ENCODE results near the gene RFX7.

Gene RFX7

GRCh38 chr15:56064152-56064551 is 179.5 kb downstream of the RFX7 start:
- Histone ChIP-seq H3K9me2 (replicated peaks; ENCODE audit: low read depth, low read length) (no peaks in the 10 kb centered on the region), H2AFZ (ENCODE audit: low read length) (no peak overlapping the region), H3K79me2 (ENCODE audit: insufficient read depth, low read length) (no peaks in the 10 kb centered on the region), H3K4me3 (ENCODE audit: low read length, poor library complexity, severe bottlenecking) (no peak overlapping the region), H3K9ac (ENCODE audit: low read depth, low read length, poor library complexity, severe bottlenecking) (no peak overlapping the region), H4K20me1 (ENCODE audit: insufficient read depth, low read length, poor library complexity, severe bottlenecking) (no peaks in the 10 kb centered on the region), H3K4me1 (ENCODE audit: insufficient read depth, low read length, poor library complexity, severe bottlenecking) (no peaks in the 10 kb centered on the region), H3K27me3 (ENCODE audit: insufficient read depth, low read length, poor library complexity, severe bottlenecking) (no peaks in the 10 kb centered on the region), H3K4me2 (ENCODE audit: low read depth, low read length, poor library complexity, severe bottlenecking) (no peak overlapping the region), H3F3A (ENCODE audit: low read depth) (no peaks in the 10 kb centered on the region), H3K36me3 (ENCODE audit: insufficient read depth, low read length) (no peaks in the 10 kb centered on the region), H3K9me3 (ENCODE audit: insufficient read depth, low read depth, low read length) (no peaks in the 10 kb centered on the region)
- TF ChIP-seq CTCF (conservative IDR thresholded peaks at IDR 0.05; ENCODE audit: low read length), result no peak
- TF ChIP-seq EZH2phosphoT487 (IDR thresholded peaks at IDR 0.05; ENCODE audit: borderline replicate concordance), result no peak

- H3K9ac ChIP-seq (ENCODE audit: low read depth, low read length, poor library complexity, severe bottlenecking), result no peak overlapping the region
- H4K20me1 ChIP-seq (ENCODE audit: insufficient read depth, low read length, poor library complexity, severe bottlenecking), result no peaks in the 10 kb centered on the region
- no peaks in the 10 kb centered on the region for H3K79me2 ChIP-seq (ENCODE audit: insufficient read depth, low read length)
- no peak overlapping the region for H3K4me2 ChIP-seq (ENCODE audit: low read depth, low read length, poor library complexity, severe bottlenecking)
- TF ChIP-seq CTCF (conservative IDR thresholded peaks at IDR 0.05; ENCODE audit: low read length), result no peak
- TF ChIP-seq EZH2phosphoT487 (IDR thresholded peaks at IDR 0.05; ENCODE audit: borderline replicate concordance), result no peak
- H3K9me3 ChIP-seq (ENCODE audit: insufficient read depth, low read depth, low read length), result no peaks in the 10 kb centered on the region
- H3F3A ChIP-seq (ENCODE audit: low read depth), result no peaks in the 10 kb centered on the region
- no peaks in the 10 kb centered on the region for H3K4me1 ChIP-seq (ENCODE audit: insufficient read depth, low read length, poor library complexity, severe bottlenecking)
- H3K9me2 ChIP-seq (replicated peaks; ENCODE audit: low read depth, low read length), result no peaks in the 10 kb centered on the region
- no peak overlapping the region for H2AFZ ChIP-seq (ENCODE audit: low read length)
- no peak overlapping the region for H3K4me3 ChIP-seq (ENCODE audit: low read length, poor library complexity, severe bottlenecking)
- H3K27me3 ChIP-seq (ENCODE audit: insufficient read depth, low read length, poor library complexity, severe bottlenecking), result no peaks in the 10 kb centered on the region
- no peaks in the 10 kb centered on the region for H3K36me3 ChIP-seq (ENCODE audit: insufficient read depth, low read length)
Observed at GRCh38 chr15:56059716-56060115, 184.0 kb downstream of the RFX7 start.

- H3K9me3 ChIP-seq (ENCODE audit: insufficient read depth, low read depth, low read length), result no peaks in the 10 kb centered on the region
Observed at GRCh38 chr15:56058986-56059385, 184.7 kb downstream of the RFX7 start.

More at GRCh38 chr15:56058986-56059385, 184.7 kb downstream of the RFX7 start:
- H2AFZ ChIP-seq (ENCODE audit: low read length), result no peak overlapping the region
- no peak overlapping the region for H3K4me3 ChIP-seq (ENCODE audit: low read length, poor library complexity, severe bottlenecking)
- no peaks in the 10 kb centered on the region for H3K4me1 ChIP-seq (ENCODE audit: insufficient read depth, low read length, poor library complexity, severe bottlenecking)
- no peaks in the 10 kb centered on the region for H3K9me2 ChIP-seq (replicated peaks; ENCODE audit: low read depth, low read length)
- H3K27me3 ChIP-seq (ENCODE audit: insufficient read depth, low read length, poor library complexity, severe bottlenecking), result no peaks in the 10 kb centered on the region
- TF ChIP-seq CTCF (conservative IDR thresholded peaks at IDR 0.05; ENCODE audit: low read length), result no peak
- TF ChIP-seq EZH2phosphoT487 (IDR thresholded peaks at IDR 0.05; ENCODE audit: borderline replicate concordance), result no peak
- no peaks in the 10 kb centered on the region for H4K20me1 ChIP-seq (ENCODE audit: insufficient read depth, low read length, poor library complexity, severe bottlenecking)
- no peak overlapping the region for H3K4me2 ChIP-seq (ENCODE audit: low read depth, low read length, poor library complexity, severe bottlenecking)
- H3K9ac ChIP-seq (ENCODE audit: low read depth, low read length, poor library complexity, severe bottlenecking), result no peak overlapping the region
- H3K79me2 ChIP-seq (ENCODE audit: insufficient read depth, low read length), result no peaks in the 10 kb centered on the region
- no peaks in the 10 kb centered on the region for H3F3A ChIP-seq (ENCODE audit: low read depth)
- H3K36me3 ChIP-seq (ENCODE audit: insufficient read depth, low read length), result no peaks in the 10 kb centered on the region

Data from Loucy (cell line).